ENCODE measurements around the gene GPR162.

GPR162 gene

GRCh38 chr12:6837370-6838060 lies 15.9 kb downstream of the GPR162 start:
- no peak for DNase-seq

- DNase-seq, result no peak
Observed at GRCh38 chr12:6838854-6839253, 17.2 kb downstream of the GPR162 start.

- DNase-seq, result no peak
Observed at GRCh38 chr12:6839482-6840201, 18.0 kb downstream of the GPR162 start.

- DNase-seq, result no peak
Observed at GRCh38 chr12:6840330-6840729, 18.7 kb downstream of the GPR162 start.

- no peak for DNase-seq
Observed at GRCh38 chr12:6840761-6841515, 19.3 kb downstream of the GPR162 start, which contains the start of gene GNB3. TSS of gene GNB3 (plus strand) at chr12:6840925. CDS start at chr12:6841288, 363 bp downstream.

- DNase-seq, result no peak
Observed at GRCh38 chr12:6842075-6842474, 20.5 kb downstream of the GPR162 start.

GRCh38 chr12:6843118-6843902 lies 21.7 kb downstream of the GPR162 start:
- no peak for DNase-seq

GRCh38 chr12:6845395-6845794 lies 23.8 kb downstream of the GPR162 start:
- no peak for DNase-seq

GRCh38 chr12:6846316-6846869 lies 24.8 kb downstream of the GPR162 start:
- no peak for DNase-seq

- DNase-seq, result no peak
Observed at GRCh38 chr12:6847676-6848075, 26.1 kb downstream of the GPR162 start.

- no peak for DNase-seq
Observed at GRCh38 chr12:6849427-6849826, 27.8 kb downstream of the GPR162 start.

- no peak for DNase-seq
Observed at GRCh38 chr12:6849976-6850560, 28.4 kb downstream of the GPR162 start.

GRCh38 chr12:6850796-6851152 lies 29.2 kb downstream of the GPR162 start:
- no peak for DNase-seq

- DNase-seq, result peak; percentile 96 to 98
Observed at GRCh38 chr12:6851153-6851920, 29.7 kb downstream of the GPR162 start, which contains the start of gene CDCA3. TSS of gene CDCA3 (minus strand) at chr12:6851286. CDS start at chr12:6850952, 334 bp downstream.

- peak; percentile 97 to 98 for DNase-seq
Observed at GRCh38 chr12:6851921-6852650, 30.5 kb downstream of the GPR162 start, which contains the start of gene USP5. TSS of gene USP5 (plus strand) at chr12:6852150. CDS start at chr12:6852180, 30 bp downstream.

GRCh38 chr12:6852651-6853354 lies 31.2 kb downstream of the GPR162 start:
- DNase-seq, result peak; percentile 80 to 86

GRCh38 chr12:6853626-6854025 lies 32.0 kb downstream of the GPR162 start:
- DNase-seq, result no peak

GRCh38 chr12:6854036-6854435 lies 32.4 kb downstream of the GPR162 start:
- no peak for DNase-seq

GRCh38 chr12:6855322-6855721 lies 33.7 kb downstream of the GPR162 start:
- DNase-seq, result no peak

- no peak for DNase-seq
Observed at GRCh38 chr12:6858799-6859198, 37.2 kb downstream of the GPR162 start.
